HG03039 (cell line): ENCODE results near the gene MED13.

ENCODE experiments used
- ATAC-seq: cut with Tn5 transposase; IDR thresholded peaks from one replicate; pipeline ENCODE4 v1.9.1; 2021; ENCODE audit warnings: mild to moderate bottlenecking, moderate library complexity; ENCODE audit not compliant: unreplicated experiment

Gene MED13, protein sequence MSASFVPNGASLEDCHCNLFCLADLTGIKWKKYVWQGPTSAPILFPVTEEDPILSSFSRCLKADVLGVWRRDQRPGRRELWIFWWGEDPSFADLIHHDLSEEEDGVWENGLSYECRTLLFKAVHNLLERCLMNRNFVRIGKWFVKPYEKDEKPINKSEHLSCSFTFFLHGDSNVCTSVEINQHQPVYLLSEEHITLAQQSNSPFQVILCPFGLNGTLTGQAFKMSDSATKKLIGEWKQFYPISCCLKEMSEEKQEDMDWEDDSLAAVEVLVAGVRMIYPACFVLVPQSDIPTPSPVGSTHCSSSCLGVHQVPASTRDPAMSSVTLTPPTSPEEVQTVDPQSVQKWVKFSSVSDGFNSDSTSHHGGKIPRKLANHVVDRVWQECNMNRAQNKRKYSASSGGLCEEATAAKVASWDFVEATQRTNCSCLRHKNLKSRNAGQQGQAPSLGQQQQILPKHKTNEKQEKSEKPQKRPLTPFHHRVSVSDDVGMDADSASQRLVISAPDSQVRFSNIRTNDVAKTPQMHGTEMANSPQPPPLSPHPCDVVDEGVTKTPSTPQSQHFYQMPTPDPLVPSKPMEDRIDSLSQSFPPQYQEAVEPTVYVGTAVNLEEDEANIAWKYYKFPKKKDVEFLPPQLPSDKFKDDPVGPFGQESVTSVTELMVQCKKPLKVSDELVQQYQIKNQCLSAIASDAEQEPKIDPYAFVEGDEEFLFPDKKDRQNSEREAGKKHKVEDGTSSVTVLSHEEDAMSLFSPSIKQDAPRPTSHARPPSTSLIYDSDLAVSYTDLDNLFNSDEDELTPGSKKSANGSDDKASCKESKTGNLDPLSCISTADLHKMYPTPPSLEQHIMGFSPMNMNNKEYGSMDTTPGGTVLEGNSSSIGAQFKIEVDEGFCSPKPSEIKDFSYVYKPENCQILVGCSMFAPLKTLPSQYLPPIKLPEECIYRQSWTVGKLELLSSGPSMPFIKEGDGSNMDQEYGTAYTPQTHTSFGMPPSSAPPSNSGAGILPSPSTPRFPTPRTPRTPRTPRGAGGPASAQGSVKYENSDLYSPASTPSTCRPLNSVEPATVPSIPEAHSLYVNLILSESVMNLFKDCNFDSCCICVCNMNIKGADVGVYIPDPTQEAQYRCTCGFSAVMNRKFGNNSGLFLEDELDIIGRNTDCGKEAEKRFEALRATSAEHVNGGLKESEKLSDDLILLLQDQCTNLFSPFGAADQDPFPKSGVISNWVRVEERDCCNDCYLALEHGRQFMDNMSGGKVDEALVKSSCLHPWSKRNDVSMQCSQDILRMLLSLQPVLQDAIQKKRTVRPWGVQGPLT (N-terminal part only)

DNA sequence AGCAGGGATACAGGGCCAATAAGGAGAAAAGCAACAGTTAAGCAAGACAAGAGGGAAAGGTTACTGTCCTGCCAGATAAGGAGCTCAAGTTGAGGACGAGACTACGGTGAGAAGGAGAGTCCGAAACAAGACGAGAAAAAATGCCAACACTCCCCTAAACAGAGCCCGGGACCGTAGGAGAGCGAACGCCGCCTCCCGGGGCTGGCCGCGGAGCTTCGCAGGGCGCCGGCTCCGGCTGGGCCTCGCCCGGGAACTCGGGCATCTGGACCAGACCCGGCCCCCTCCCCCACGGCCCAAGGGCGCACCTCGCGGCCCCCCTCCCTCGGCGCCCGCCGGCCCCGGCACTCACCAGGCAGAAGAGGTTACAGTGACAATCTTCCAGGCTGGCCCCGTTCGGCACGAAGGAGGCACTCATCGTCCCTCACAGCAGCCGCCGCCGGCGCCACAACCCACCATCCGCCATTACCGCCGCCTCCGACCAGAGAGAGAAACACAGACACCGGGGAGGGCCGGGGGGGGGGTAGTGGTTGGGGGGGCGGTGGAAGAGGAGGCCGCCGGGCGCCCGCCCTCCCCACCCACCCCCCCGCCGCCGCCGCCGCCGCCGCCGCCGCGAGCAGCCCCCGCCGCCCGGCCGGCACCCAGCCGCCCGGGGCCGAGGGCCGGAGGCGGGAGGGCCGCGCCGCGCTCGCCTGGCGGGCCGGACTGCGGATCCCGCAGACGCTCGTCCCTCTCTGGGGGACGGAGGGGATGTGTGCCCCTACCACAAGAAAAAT is at the start of gene MED13:
Gene MED13 (minus strand): TSS at position 488 of the 773 bp plus-strand sequence. CDS start 73 bp downstream, at position 415.
- ATAC-seq = no peak

DNA sequence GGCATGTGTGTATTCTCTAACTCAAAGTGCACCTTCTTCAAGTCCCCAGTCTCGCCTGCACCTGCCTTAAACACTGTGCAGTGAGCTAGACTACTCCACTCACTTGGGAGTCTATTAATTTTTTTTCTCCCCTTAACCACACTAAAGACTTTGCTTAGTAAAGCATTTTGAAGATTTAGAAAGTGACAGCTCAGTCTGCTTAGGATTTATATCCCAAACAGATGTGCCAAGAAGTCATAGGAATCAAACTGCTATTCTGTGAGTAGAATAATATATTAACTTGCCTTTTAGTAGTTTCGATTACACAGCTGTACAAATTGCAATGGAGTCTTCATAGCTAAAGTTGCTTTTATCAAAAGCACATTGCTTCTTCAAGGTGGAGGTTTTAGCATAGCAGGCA is 47.2 kb upstream of the MED13 start:
- no peak for ATAC-seq

DNA sequence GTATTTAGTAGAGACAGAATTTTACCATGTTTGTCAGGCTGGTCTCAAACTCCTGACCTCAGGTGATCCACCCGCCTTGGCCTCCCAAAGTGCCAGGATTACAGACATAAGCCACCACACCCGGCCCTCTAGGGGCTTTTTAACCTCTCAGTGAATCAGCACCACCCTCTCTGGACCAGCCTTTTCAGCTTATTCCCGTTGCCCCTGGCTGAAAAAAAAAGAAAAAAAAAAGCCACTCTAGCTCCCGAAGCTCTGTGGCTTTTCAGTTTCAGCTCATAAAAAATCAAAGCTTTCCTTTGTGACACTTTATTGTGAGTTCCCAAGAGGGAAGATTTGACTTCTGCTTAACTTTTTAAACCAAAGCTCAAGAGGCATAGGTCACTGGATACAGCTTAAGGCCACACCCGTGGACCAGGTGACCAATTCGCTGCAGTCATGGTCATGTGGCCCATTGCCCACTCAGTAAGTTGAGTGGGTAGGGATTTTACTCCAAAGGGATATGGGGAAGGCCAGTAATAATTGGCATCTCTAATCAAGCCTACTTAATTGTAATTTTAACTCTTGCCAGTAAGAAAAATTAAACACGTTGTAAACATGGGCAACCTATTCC is 46.6 kb upstream of the MED13 start:
- no peak for ATAC-seq

DNA sequence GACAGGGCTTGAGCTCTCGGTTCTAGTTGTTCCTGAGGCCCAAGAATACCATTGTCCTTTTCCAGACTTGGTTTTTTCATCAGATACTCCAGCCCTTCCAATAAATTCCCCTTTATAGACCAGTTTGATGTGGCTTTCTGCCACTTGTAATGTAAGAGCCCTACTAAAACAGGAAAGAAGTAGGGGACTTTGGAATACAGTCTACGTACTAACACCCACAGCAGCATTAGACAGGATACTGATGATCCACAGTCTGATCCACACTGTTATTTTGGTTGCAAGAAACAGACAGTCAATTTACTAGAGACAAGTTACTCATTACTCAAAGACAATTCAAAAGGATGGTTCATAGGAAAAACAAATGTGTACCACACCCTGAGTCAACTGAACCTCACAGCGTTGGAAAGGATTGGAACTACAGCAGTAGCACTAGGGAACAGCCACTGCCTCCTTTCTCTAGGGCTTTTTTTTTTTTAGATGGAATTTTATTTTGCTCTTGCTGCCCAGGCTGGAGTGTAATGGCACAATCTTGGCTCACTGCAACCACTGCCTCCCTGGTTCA is 45.9 kb upstream of the MED13 start:
- no peak for ATAC-seq

- no peak for ATAC-seq
Observed at GRCh38 chr17:62109924-62110323, 44.8 kb upstream of the MED13 start.

- peak; percentile 94 for ATAC-seq
Observed at GRCh38 chr17:62109378-62109902, 44.4 kb upstream of the MED13 start.

DNA sequence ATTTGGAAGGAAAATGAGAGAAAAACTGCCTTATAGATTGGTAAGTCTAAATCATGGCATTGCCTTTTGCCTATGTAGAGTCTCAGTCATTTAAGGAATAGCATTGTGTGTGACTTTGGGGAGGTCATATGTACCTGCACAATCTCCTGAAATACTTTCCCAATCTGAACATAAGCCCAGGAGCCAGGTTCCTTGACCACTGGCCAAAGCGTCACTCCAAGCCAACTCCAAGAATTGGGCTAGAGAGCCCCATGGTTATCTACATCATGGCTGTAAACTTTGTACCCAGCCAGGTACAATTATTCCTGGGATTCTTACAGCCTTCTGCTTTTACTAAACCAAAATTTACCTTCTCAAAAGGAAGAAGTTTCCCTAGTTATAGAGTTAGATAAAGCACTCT is 40.8 kb upstream of the MED13 start:
- no peak for ATAC-seq

GRCh38 chr17:62105357-62105756 is 40.3 kb upstream of the MED13 start:
- no peak for ATAC-seq

DNA sequence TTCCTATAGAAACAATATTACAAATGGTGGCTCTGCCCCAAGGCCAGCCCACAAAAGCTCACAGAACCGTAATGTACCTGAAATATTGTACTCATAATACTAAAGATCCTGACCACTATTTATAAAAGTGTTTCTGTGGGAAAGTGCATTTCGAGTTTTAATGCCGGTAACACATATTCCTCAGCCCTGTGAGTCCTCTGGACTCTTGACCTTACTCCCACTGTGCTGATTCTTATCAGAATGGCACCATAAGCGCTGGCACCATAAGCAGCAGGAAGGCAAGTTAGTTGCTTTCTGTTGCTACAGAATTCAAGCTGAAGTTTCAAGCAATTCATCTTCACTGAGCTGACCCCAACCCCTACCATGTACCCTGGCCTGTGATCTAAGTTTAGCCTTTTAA is 36.4 kb upstream of the MED13 start:
- ATAC-seq = no peak

DNA sequence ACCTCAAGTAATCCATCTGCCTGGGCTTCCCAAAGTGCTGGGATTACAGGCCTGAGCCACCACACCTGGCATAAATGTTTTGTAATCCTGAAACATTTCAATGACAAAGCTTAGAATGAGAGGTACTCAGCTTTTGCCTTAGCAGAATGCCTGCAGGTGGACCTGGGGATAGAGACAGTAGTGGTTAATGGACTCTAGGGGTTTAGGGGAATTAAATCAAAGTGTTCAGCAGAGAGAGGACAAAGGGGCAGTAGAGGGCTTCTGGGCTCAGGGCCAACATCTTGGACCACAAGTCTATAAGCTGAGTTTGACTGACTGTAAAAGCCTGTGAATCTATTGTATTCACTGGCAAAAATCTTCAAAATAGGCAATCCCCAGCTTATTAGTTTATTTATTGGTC is 36.0 kb upstream of the MED13 start:
- ATAC-seq = no peak

DNA sequence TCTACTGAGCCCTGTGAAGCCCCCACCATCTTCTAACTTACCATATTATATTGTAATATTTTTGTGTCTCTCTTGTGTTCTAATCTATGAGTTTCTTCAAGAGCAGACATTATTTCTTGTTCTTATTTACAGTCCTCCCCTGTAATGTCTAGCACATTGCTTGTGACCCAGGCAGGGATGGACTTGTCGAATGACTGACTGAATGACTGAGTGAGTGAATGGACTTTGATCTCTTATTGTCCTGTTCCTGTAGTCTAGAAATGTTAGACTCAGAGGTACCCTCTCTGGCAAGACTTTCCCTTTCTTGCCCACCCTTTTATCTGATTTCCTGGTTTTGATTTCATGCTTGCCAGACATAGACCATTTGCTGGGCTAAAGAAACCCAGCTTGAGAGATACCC is 35.0 kb upstream of the MED13 start:
- ATAC-seq = no peak

- no peak for ATAC-seq
Observed at GRCh38 chr17:62099532-62099931, 34.5 kb upstream of the MED13 start.

DNA sequence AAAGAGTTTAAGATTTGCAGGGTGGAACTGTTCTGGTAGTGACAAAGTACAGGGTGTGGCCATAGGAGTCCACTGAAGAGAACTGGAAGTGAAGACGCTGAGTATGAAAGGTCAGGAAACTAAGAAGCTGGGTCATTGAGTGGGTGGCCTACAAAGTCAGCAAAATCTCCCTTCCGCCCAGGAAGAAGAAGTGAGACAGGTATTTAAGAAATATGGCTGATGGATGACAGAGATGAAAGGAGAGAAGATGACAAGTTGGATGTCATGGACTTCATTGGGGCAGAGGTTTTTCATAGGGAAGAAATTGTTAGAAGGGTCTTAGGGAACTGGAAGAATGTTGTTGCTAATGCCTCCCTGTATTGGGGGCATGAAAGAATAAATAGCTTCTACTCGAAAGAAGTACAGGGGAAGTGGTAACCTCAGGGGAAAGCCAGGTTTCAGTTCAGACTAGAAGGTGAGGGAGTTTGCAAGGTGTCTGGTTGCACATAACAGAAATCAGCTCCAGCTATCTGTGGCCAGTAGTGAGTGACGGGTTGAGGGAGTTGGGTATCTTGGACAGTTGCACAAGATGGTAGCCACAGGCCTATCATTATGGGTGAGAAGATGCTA is 33.6 kb upstream of the MED13 start:
- ATAC-seq = peak; percentile 78

DNA sequence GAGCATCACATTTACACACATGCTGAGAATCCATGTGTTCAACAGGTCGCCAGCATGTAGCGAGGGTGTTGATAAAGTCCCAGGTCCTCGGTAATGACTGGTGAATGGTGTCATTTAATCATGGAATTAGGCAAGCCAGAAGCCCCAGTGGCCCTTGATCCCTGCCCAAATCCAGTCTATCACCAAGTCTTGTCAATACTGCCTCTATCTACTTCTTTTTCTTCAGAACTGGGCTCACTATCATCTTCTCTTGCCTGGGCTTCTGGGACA is 31.3 kb upstream of the MED13 start:
- ATAC-seq = no peak

DNA sequence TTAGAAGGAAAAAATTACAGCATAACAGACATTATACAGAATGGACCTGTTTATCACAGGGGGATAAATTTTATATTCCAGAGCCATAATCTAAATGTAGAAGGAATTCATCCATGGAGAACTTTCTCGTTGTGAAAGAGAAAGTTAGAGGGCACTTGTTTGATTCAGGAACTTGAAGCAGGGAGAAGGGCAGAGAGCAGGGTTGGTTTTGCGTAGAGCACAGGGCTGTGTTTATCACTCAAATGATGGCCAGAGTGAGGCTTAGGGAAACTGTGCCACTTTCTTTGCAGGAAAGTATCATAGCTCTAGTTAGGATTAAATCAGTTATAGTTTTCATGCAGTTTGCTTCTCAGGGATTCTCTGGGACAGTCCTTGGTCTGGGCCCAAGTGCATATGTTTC is 29.1 kb upstream of the MED13 start:
- no peak for ATAC-seq

DNA sequence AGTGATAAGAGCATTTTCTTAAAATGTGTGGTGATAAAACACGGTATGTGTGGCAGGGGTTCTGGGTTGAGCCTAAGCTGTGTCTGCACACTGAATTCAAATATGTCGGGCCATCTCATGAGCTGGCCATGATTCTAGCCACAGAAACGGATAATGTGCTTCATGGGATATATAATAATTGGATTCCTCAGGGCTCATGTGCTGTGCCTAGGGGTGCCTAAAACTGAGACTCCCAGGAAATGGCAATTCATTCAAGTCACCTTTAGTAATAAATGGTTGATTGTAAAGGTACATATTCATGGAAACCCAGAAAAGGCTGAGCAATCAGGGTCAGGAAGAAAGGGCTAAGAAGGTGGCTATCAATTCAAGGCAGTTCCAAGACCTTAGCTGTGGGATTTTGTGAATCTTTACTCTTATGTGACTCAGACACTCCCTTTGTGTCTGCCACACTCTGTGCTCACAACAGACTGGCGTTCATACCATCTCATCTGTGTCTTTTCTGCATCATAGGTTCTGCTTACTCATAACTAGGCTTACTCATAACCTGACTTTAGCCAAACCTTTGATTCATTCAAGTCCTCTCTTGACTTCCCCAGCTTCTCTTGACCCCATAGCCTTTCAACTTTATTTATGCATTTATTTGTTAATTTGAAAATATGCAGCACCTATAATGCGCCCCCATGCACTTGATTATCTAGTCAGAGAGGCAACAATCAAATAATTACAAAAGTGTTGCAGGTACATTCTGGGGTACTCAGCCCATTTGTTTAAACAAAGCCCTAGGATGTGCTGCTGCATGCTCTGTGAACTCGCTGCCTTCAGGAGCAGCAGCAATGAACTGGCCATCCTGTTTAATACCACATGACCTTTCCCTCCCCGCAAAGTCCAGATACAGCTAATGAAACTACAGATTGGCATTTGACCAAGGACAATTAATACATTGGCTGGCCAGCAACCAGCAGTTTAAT is 28.4 kb upstream of the MED13 start:
- ATAC-seq = peak; percentile 93

GRCh38 chr17:62092784-62093183 is 27.7 kb upstream of the MED13 start:
- no peak for ATAC-seq

DNA sequence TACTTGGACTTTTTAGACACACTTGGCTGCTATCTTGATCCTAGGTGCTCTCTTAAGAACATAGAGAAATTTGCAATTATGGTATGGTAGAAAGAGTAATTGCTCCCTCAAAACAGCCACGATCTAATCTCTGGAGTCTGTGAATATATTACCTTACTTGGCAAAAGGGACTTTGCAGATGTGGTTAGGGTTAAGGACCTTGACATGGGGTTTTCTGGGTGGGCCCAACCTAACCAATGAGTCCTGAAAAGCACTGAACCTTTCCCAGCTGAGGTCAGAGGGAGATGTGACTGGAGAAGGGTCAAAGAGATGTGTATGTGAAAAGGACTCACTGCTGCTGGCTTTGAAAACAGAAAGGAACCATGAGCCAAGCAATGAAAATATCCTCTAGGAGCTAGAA is 26.7 kb upstream of the MED13 start:
- no peak for ATAC-seq
